AG09309 (cell line): Measurements from ENCODE around the gene TBCK.

ENCODE experiments used
- DNase-seq: peaks from one replicate; pipeline ENCODE4 v3.0.0-alpha.2; 2010; ENCODE audit warnings: low read depth
- H3K4me3 ChIP-seq: 2 replicates; pipeline ENCODE4 v1.5.1; 2011; ENCODE audit warnings: mild to moderate bottlenecking, low read depth, low read length, moderate library complexity; ENCODE audit not compliant: control insufficient read depth
- TF ChIP-seq, protein P1 (sequence below): IDR thresholded peaks from 2 replicates; pipeline ENCODE4 v1.5.1; 2011; ENCODE audit warnings: mild to moderate bottlenecking, low read depth, low read length, inconsistent platforms; ENCODE audit not compliant: insufficient read depth, control insufficient read depth; ENCODE audit errors: missing control alignments

Gene TBCK

DNA sequence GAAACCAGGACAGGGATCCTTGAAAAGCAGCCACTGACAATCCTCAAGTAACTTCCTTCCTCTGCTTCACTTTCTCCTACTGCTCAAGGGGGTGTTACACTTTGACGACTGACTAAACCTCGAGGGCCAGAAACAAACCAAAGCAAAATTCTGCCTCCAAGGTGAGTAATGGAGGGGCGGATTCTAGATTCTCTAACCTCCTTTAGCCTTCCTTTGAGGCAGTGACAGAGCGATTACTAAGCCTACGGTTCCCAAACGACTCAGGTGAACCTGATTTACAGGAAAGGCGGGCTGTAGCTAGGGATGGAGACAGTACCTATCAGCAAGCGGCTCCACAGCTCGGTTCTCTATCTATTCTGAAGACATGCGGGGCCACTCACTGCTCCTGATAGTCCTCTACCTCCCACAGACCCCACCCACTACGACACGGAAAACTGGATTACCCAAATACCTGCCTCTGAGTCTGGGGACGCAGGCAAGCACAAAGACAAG lies 487 bp downstream of the TBCK start:
- DNase-seq, result no peak
- TF ChIP-seq, protein P1, sequence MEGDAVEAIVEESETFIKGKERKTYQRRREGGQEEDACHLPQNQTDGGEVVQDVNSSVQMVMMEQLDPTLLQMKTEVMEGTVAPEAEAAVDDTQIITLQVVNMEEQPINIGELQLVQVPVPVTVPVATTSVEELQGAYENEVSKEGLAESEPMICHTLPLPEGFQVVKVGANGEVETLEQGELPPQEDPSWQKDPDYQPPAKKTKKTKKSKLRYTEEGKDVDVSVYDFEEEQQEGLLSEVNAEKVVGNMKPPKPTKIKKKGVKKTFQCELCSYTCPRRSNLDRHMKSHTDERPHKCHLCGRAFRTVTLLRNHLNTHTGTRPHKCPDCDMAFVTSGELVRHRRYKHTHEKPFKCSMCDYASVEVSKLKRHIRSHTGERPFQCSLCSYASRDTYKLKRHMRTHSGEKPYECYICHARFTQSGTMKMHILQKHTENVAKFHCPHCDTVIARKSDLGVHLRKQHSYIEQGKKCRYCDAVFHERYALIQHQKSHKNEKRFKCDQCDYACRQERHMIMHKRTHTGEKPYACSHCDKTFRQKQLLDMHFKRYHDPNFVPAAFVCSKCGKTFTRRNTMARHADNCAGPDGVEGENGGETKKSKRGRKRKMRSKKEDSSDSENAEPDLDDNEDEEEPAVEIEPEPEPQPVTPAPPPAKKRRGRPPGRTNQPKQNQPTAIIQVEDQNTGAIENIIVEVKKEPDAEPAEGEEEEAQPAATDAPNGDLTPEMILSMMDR, result no peak
- peak overlapping the region; percentile 86 for H3K4me3 ChIP-seq

DNA sequence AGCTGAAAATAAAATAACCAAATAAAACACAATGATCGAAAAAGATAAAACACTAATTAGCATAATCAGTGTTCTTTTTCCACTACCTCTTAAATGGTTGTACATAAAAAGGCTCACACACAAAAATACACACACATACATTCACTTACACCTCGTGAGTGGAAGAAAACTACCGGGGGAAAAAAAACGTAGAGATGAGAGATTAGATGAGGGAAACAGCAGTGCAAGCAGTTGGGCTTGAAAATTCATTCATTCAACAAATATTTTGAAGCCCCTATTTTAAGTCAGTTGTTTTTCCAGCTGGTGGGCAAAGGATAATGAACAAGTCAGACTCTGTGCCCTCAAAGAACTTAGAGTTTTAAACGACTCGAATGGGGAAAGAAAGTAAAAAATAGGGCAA lies 1.0 kb downstream of the TBCK start:
- DNase-seq, result no peak
- H3K4me3 ChIP-seq, result peak overlapping the region; percentile 86
- TF ChIP-seq, protein P1, result no peak

DNA sequence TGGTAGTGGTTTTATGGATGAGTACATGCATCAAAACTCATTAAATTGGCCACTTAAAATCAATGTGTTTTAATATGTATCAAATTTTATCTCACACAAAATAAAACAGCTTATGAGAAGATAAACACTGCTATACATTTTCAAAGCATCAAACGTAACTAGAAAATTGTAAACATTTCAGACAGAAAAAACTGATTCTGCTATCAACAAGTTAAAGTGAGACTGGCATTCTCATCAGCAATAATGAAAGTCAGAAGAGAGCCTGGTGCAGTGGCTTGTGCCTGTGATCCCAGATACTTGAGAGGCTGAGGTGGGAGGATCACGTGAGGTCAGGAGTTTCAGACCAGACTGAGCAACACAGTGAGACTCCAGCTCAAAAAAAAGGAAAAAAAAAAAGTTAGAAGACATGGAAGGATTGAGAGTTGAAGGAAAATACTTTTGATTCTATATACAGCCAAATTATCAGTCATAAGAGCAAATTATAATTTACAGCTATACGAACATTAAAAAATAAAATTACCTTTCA lies 2.9 kb downstream of the TBCK start:
- H3K4me3 ChIP-seq, result no peak overlapping the region
- TF ChIP-seq, protein P1, result no peak
- DNase-seq, result no peak

DNA sequence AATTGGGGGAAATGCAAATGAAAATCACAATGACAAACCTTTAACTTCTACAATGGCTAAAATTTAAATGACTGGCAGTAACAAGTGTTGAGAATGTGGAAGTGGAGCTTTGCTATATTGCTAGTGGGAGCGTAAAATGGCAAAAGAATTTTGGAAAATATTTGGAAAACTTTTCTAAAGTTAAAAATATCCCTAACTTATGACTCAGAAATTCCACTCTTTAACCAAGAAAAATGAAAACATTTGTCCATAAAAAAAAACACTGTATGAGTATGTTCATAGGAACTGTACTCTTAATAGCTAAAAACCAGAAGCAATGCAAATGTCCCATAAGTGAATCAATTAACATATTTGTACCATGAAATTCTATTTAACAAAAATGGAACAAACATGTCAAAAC lies 3.6 kb downstream of the TBCK start:
- TF ChIP-seq, protein P1, result no peak
- H3K4me3 ChIP-seq, result no peak overlapping the region
- peak; percentile 40 for DNase-seq

DNA sequence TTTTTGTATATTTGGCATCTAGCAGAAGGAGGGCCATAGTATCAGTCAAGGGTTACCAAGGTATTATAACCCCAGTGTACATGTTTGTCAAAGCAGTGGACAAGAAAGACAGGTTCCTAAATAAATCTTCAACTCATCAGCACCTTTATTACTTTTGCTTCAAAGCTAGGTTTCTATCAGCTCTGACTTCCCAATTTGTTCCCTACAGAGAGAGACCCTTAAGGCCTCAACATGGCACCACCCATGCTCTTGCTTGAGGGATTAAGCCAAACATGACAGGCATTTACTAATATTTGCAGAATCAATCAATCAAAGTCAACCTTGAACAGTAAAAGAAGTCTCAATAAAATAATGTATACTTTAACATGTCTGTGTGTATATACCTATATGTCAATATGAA lies 9.4 kb downstream of the TBCK start:
- DNase-seq, result no peak
- no peak overlapping the region for H3K4me3 ChIP-seq
- TF ChIP-seq, protein P1, result no peak

DNA sequence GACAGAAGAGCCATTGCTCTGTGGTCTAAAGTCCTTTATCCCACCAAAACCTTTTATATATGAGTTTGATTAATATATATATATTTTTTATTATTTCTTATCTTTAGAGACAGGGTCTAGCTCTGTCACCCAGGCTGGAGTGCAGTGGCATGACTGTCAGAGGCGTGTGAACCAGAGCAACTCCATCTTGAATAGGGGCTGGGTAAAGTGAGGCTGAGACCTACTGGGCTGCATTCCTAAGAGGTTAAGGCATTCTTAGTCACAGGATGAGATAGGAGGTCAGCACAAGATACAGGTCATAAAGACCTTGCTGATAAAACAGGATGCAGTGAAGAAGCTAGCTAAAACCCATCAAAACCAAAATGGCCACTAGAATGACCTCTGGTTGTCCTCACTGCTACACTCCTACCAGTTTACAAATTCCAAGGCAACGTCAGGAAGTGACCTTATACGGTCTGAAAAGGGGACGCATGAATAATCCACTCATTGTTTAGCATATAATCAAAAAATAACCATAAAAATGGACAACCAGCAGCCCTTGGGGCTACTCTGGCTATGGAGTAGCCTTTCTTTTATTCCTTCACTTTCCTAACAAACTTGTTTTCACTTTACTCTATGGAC lies 10.5 kb downstream of the TBCK start:
- no peak for DNase-seq
- H3K4me3 ChIP-seq, result no peak overlapping the region
- TF ChIP-seq, protein P1, result no peak
